Central memory CD8-positive, alpha-beta T cell (primary cell): ENCODE results near the gene LIMA1.

Experiments
- ATAC-seq: fragments of 150-1000 bp; cut with Tn5 transposase; replicated peaks from 2 replicates; pipeline ENCODE4 v1.10.0; 2022; ENCODE audit warnings: mild to moderate bottlenecking, moderate FRiP score, moderate number of reproducible peaks; ENCODE audit not compliant: poor library complexity, severe bottlenecking; ENCODE audit errors: extremely low read depth
- DNase-seq, 2 donors: peaks; one replicate each; pipeline ENCODE4 v3.0.0; 2021; ENCODE audit warnings: low spot score in 2 of 2
- H3K27ac Mint-ChIP-seq: one replicate; pipeline ENCODE4 v1.8.0; 2022; ENCODE audit warnings: low read depth, mild to moderate bottlenecking, moderate library complexity, mixed read lengths
- H3K27me3 Mint-ChIP-seq: one replicate; pipeline ENCODE4 v1.8.0; 2022; ENCODE audit warnings: mixed read lengths
- H3K36me3 Mint-ChIP-seq: one replicate; pipeline ENCODE4 v1.8.0; 2022; ENCODE audit warnings: mild to moderate bottlenecking, moderate library complexity, mixed read lengths; ENCODE audit not compliant: insufficient read depth
- H3K4me1 Mint-ChIP-seq: one replicate; pipeline ENCODE4 v1.8.0; 2022; ENCODE audit warnings: mixed read lengths
- H3K4me3 Mint-ChIP-seq: one replicate; pipeline ENCODE4 v1.8.0; 2022; ENCODE audit warnings: mild to moderate bottlenecking, moderate library complexity, mixed read lengths
- H3K9me3 Mint-ChIP-seq: one replicate; pipeline ENCODE4 v1.8.0; 2022; ENCODE audit warnings: mixed read lengths

Gene LIMA1

GRCh38 chr12:50198829-50199228 is 84.5 kb downstream of the LIMA1 start:
- Mint-ChIP-seq H3K9me3 (no peaks in the 10 kb centered on the region), H3K27ac (no peak overlapping the region), H3K36me3 (peaks cover 55% of the 10 kb centered on the region), H3K27me3 (no peaks in the 10 kb centered on the region), H3K4me3 (no peak overlapping the region), H3K4me1 (no peaks in the 10 kb centered on the region)
- ATAC-seq = no peak
- no peak for DNase-seq

DNA sequence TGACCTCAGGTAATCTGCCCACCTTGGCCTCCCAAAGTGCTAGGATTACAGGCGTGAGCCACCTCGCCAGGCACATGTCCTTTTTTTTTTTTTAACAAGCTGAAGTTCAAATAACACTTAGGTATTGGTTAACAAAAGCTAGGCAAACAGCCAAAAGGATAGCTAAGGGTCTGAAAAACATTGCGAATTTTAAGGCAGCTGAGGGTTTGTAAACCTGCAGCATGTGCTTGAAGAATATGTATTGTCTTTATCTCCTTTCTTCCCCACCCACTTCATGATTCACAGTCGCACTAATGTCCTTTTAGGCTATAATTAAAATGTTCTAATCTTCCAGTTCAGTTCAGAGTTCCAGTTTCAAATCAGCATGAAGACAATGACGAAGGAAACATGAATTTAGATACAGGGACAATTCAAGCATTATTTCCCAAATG is 86.0 kb downstream of the LIMA1 start:
- Mint-ChIP-seq H3K4me1 (no peaks in the 10 kb centered on the region), H3K27me3 (no peaks in the 10 kb centered on the region), H3K9me3 (no peaks in the 10 kb centered on the region), H3K4me3 (no peak overlapping the region), H3K27ac (no peak overlapping the region), H3K36me3 (peaks cover 49% of the 10 kb centered on the region)
- DNase-seq (no peak), ATAC-seq (no peak)

DNA sequence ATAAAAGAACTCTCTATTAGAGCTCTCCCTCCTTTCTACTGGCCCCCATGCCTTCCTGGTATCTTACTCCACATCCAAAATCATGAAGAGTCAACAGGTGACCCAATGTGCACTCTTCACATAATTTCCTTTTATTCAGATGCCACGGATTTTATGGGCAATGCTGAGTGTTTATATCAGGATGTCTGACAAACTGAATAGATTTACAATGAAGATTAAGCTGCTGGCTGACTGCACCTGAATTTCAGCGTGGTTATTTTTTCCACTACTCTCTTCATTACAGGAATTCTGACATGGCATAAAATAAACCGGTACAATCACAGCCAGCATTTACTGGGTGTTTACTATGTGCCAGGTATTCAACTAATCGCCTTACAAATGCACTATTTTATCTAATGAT is 86.8 kb downstream of the LIMA1 start:
- no peak for DNase-seq

GRCh38 chr12:50195832-50196231 is 87.5 kb downstream of the LIMA1 start:
- no peaks in the 10 kb centered on the region for H3K9me3 Mint-ChIP-seq
- H3K4me1 Mint-ChIP-seq = no peaks in the 10 kb centered on the region
- H3K27me3 Mint-ChIP-seq = no peaks in the 10 kb centered on the region
- H3K27ac Mint-ChIP-seq = no peak overlapping the region
- ATAC-seq (no peak), DNase-seq (no peak)
- H3K36me3 Mint-ChIP-seq = peaks cover 57% of the 10 kb centered on the region
- no peak overlapping the region for H3K4me3 Mint-ChIP-seq

More for the DNA sequence above, 86.8 kb downstream of the LIMA1 start:
- no peaks in the 10 kb centered on the region for H3K27me3 Mint-ChIP-seq
- no peak overlapping the region for H3K4me3 Mint-ChIP-seq
- no peaks in the 10 kb centered on the region for H3K4me1 Mint-ChIP-seq
- no peak overlapping the region for H3K27ac Mint-ChIP-seq
- ATAC-seq = no peak
- H3K9me3 Mint-ChIP-seq = no peaks in the 10 kb centered on the region
- H3K36me3 Mint-ChIP-seq = peaks cover 55% of the 10 kb centered on the region

DNA sequence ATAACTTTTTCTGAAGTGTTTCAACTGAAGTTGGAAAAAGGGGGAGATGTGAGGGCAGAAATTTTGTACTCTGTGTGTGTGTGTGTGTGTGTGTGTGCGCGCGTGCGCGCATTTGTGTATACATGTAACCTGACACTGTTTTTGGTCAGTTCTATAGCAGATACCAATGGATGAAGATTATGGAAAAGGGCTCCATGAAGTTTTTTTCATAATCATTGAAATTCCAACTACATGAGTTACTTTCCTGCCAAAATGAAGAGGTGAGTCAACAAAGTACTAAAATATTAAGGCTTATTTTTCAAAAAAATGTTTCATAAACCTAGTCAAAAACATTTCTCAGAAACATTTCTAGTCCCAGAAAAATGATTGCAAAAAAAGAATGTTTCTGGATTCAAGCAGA is 90.4 kb downstream of the LIMA1 start:
- ATAC-seq (no peak), DNase-seq (no peak)
- Mint-ChIP-seq H3K27ac (no peak overlapping the region), H3K9me3 (no peaks in the 10 kb centered on the region), H3K36me3 (peaks cover 47% of the 10 kb centered on the region), H3K4me1 (peaks cover 7% of the 10 kb centered on the region), H3K4me3 (no peak overlapping the region), H3K27me3 (no peaks in the 10 kb centered on the region)

- Mint-ChIP-seq H3K4me1 (peaks cover 7% of the 10 kb centered on the region), H3K4me3 (no peak overlapping the region), H3K9me3 (no peaks in the 10 kb centered on the region), H3K36me3 (peaks cover 46% of the 10 kb centered on the region), H3K27me3 (no peaks in the 10 kb centered on the region), H3K27ac (no peak overlapping the region)
- no peak for DNase-seq
- ATAC-seq = no peak
These were observed 91.1 kb downstream of the LIMA1 start for GRCh38 chr12:50192236-50192635.

DNA sequence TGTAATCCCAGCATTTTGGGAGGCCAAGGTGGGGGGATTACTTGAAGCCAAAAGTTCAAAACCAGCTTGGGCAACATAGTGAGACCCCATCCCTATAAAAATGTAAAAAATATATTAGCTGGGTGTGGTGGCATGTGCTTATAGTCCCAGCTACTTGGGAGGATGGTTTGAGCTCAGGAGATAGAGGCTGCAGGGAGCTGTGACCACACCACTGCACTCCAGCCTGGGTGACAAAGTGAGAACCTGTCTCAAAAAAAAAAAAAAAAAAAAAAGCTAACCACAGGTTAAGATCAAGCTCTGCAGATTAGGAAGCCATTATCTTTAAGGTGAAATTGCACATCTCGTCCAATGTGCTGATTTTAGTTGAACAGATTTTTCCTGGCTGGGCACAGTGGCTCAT is 92.5 kb downstream of the LIMA1 start:
- no peak overlapping the region for H3K27ac Mint-ChIP-seq
- ATAC-seq (no peak), DNase-seq (no peak)
- H3K4me1 Mint-ChIP-seq = peaks cover 7% of the 10 kb centered on the region
- peaks cover 40% of the 10 kb centered on the region for H3K36me3 Mint-ChIP-seq
- no peak overlapping the region for H3K4me3 Mint-ChIP-seq
- no peaks in the 10 kb centered on the region for H3K9me3 Mint-ChIP-seq
- no peaks in the 10 kb centered on the region for H3K27me3 Mint-ChIP-seq

DNA sequence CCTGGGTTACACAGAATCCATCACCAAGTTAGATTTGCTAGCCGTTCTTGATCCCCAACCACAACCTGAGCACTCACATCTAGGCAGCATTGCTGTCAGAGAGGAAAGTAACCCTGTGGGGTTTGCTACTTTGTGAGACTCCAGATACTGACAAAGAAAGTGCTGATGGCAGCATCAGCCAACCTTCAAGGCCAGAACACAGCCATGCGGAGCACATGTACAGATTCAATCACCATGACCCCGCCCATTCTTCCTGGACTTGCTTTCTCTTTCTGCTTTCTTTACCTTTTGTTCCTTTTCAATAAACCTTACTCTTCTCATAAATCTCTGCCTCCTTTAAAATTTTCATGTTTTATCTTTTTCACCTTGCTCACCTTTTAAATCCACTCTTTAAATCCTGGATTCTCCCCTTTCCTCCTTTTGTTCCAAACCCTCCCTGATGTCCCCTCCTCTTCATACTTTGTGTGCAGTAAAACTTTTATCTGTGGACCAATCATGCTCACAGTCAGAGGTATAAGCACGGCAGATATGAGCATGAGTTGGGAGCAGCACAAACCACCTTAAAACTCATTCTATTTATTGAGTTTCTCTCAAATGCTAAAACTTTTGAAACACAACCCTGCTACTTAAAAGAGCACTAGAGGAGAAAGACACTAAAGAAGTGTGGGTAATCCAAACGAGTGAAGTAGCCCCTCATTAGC is 94.3 kb downstream of the LIMA1 start:
- Mint-ChIP-seq H3K4me3 (peak overlapping the region; percentile 10), H3K9me3 (no peaks in the 10 kb centered on the region), H3K36me3 (peaks cover 29% of the 10 kb centered on the region), H3K4me1 (peaks cover 7% of the 10 kb centered on the region), H3K27me3 (no peaks in the 10 kb centered on the region), H3K27ac (peak overlapping the region; percentile 6)
- ATAC-seq (no peak), DNase-seq (no peak)

DNA sequence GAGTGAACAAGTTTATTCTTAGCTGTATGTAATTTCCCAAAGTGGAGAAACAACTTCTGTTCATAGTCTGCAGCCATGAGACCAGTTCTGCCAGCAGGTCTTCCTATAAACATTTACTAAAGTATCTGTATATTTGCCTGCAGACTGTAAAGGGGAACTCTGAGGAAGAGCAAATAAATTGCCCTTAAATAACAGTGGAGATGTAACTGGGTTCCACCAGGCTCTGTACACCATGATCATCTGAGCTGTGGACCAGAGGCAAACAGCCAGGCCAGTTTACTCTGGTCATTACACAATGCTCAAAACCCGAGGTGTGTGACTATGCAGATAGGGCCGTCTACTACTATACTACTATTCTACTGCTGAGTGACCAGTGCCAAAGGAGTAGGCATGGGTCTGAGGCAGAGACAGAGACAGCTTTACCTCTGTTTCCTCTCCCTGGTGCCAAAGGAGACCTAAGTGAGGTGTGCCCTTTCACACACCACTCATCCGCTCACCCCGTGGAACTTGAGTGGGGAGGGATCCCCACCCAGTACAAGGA is 95.0 kb downstream of the LIMA1 start:
- DNase-seq = no peak
- no peak for ATAC-seq
- Mint-ChIP-seq H3K27me3 (no peaks in the 10 kb centered on the region), H3K9me3 (no peaks in the 10 kb centered on the region), H3K36me3 (peaks cover 29% of the 10 kb centered on the region), H3K27ac (no peak overlapping the region), H3K4me3 (no peak overlapping the region), H3K4me1 (peaks cover 7% of the 10 kb centered on the region)

DNA sequence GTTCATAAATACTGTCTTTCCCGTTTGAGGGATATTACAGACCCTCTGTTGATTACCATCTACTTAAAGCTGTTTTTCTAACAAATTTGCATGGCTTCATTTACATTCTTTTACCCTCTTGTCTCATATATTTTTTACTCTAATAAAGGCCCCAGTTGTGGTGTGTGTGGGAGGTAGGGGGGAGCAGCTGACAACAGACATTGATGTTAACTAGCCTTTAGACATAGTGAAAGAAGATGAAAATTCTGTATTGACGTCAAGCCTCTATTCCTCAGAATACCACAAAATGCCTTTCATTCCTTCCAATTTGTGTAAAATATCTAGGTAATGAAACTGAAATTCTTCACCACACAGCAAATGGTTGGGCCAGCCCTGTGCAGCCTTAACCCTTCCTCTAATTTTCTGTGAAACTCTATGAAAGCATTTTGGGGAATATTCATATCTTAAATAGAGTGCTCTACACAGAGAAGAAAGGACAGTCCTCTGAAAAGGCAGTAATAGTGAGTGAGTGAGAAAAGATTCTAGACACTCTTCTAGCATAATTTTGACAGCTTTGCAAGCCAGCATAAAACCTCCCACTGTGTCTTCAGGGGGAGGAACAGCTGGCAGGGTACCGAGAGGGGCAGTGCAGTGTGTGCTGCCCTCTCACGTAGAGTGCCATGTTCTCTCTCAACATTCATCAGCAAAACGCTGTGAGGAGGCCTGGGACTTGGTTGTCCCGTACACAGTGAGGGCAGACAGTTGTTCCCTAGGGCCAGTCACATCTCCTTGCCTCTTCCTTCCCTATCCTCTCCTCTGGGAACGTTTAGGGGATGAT is 96.0 kb downstream of the LIMA1 start:
- Mint-ChIP-seq H3K27me3 (no peaks in the 10 kb centered on the region), H3K4me3 (no peak overlapping the region), H3K36me3 (peaks cover 27% of the 10 kb centered on the region), H3K4me1 (peaks cover 7% of the 10 kb centered on the region), H3K9me3 (no peaks in the 10 kb centered on the region), H3K27ac (peak overlapping the region; percentile 44)
- ATAC-seq = no peak
- DNase-seq = no peak

GRCh38 chr12:50186681-50187080 is 96.6 kb downstream of the LIMA1 start:
- H3K4me1 Mint-ChIP-seq = peaks cover 7% of the 10 kb centered on the region
- DNase-seq (no peak), ATAC-seq (no peak)

DNA sequence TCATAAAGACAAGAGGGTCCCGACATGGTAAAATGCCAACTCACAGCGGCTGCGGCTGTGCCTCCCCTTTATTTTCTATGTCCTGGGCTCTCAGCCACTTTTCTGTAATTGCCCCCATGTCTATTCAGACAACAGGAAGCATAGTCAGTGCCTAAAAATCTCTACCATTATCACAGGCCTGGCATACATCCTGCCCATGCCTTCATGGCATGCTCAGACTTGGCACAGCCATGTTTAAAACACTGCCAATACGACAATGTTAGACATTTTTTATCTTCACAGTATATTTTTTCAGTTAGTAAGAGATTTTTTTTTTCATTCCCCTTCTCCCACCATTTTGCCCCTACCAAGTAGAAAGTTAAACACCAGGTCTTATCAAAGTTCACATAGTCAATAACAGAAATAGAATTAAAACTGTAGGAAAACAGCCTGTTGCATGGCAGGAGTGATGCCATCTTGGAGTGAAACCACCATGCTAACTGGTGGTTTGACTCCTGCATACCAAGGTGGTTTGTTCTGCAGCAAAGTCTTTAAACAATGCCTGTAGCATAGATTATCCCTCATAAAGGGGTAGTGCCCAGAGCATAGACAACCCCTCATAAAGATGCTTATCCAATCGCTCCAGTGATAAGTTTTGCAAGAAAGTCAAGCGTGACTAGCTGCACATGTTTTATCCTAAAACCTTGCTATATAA is 97.2 kb downstream of the LIMA1 start:
- no peak for DNase-seq
- no peak overlapping the region for H3K4me3 Mint-ChIP-seq
- H3K36me3 Mint-ChIP-seq = peaks cover 24% of the 10 kb centered on the region

More at GRCh38 chr12:50186681-50187080, 96.6 kb downstream of the LIMA1 start:
- peak overlapping the region; percentile 44 for H3K27ac Mint-ChIP-seq
- no peaks in the 10 kb centered on the region for H3K9me3 Mint-ChIP-seq
- no peaks in the 10 kb centered on the region for H3K27me3 Mint-ChIP-seq
- H3K36me3 Mint-ChIP-seq = peaks cover 23% of the 10 kb centered on the region
- no peak overlapping the region for H3K4me3 Mint-ChIP-seq

More for the DNA sequence above, 97.2 kb downstream of the LIMA1 start:
- ATAC-seq = no peak
- H3K9me3 Mint-ChIP-seq = no peaks in the 10 kb centered on the region
- H3K27ac Mint-ChIP-seq = peak overlapping the region; percentile 44
- H3K4me1 Mint-ChIP-seq = peaks cover 7% of the 10 kb centered on the region
- no peaks in the 10 kb centered on the region for H3K27me3 Mint-ChIP-seq
